GM19043 (cell line): ENCODE results near the gene POLR3K.
"Not testable (repeated sequence)": the region's sequence is repeated elsewhere in the genome, so short reads cannot be mapped to it uniquely, and the experiment has no call there.

Experiments
- ATAC-seq: cut with Tn5 transposase; IDR thresholded peaks from one replicate; pipeline ENCODE4 v1.9.1; 2021; ENCODE audit warnings: low read depth; ENCODE audit not compliant: unreplicated experiment

POLR3K gene

GRCh38 chr16:47234-47633 lies 6.2 kb downstream of the POLR3K start:
- ATAC-seq: no peak

DNA sequence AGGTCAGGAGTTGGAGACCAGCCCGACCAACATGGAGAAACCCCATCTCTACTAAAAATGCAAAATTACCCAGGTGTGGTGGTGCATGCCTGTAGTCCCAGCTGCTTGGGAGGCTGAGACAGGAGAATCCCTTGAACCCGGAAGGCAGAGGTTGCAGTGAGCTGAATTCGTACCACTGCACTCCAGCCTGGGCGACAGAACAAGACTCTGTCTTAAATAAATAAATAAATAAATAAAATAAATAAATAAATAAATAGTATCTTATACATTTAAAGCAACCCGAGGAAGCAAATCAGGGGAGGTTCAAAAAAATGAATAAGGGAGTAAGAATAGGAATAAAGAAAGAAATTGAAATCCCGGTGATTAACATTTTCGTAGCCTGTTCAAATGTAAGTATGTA lies 6.9 kb downstream of the POLR3K start:
- not testable (repeated sequence) for ATAC-seq

- ATAC-seq: no peak
Measured at GRCh38 chr16:45454-45853, 8.0 kb downstream of the POLR3K start.

DNA sequence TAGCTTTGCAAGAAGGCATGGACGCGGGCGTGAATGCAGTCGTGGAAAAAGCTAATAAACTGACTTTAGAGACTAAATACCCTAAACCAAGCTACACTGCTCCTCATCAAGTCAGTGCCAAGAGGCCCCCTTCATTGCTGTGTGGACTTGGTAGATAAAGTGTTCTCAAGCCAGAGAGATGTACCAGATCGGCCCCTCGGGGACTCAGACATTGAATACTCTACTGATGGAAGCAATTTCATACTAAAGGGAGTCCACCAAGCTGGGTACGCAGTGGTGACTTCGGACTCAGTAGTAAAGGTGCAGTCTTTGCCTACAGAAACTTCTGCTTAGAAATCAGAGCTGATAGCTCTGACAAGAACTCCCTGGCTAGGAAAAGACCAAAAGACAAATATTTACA lies 8.8 kb downstream of the POLR3K start:
- ATAC-seq: no peak

- no peak for ATAC-seq
Measured at GRCh38 chr16:43294-43693, 10.1 kb downstream of the POLR3K start.

DNA sequence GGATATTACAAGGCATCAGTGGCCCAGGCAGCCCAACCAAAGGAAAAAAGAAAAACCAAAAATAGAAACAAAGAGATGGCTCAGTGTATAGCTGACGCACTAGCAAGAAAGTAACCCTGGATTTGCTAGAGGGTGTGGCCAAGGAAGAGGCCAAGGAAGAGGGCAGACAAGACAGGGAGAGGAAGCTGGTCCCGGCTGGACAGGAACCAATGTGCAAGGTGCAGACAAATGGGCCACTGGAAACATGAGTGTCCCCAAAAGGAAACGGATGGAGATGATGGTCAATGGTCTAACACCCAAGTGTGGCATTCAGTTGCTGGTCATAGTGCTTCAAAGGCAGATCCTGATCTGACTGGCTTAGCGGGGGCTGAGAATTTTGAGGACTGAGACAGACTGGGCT lies 10.7 kb downstream of the POLR3K start:
- no peak for ATAC-seq

- ATAC-seq: no peak
Measured at GRCh38 chr16:42069-42457, 11.3 kb downstream of the POLR3K start.

DNA sequence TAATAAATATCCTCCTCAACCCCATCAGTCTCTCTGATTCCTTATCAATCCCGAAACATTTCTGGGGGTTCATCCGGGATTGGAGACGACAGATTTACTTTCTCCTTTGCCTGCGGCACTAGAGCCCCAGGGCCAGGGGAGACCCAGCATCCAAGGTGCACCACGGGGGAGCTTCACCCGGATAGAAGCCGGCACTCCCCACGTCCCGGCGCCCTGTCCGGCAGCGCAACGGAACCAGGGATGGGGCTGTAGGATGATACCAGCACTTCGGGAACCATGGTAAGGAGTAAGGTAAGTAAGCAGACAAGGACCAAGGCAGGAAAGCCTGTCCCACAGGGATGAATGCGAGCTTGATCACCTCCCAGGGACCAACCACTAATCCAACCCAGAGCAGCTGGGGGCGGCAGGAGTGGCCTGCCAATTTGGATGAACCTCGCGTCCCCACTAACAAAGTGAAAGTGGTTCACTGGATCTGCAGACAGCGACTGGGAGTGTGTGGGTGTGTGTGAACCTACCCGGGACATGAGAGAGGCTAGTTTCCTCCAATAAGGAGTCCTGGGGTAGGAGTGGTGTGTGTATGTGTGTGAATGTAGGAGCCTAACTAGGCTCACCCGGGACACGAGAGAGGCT lies 11.9 kb downstream of the POLR3K start:
- ATAC-seq: no peak

GRCh38 chr16:38941-39892 lies 14.2 kb downstream of the POLR3K start:
- peak; percentile 68 for ATAC-seq

GRCh38 chr16:38206-38605 lies 15.2 kb downstream of the POLR3K start:
- not testable (repeated sequence) for ATAC-seq

- no peak for ATAC-seq
Measured at GRCh38 chr16:37511-37910, 15.9 kb downstream of the POLR3K start.

DNA sequence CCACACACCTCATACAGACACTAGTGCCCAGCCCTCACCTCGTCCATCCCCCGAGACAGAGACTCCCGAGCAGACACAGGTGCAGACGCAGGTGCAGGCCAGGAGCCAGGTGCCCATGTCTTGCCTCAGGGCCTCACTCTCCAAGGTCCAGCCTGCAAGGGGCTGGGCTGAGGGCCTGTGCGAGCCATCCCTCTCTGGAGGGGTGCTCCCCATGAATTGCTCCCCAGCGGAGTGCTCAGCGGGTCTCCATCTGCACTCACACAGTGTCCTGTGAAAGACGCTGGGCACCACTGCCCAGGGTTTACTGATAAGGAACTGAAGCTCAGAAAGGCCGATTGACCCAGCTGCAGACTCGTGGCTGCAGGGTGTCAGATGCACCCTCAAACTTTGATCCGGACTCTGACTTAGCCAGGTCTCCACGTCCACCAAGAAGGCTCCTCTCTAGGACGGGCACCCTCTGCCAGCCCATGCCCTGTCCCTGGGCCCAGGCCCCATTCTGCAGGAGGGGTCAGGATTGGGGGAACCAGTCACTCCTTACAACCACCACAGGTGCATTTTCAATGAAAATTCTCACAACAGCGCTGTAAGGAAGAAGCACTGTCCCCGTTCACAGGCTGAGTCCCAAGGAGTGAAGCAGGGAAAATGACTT lies 16.9 kb downstream of the POLR3K start:
- no peak for ATAC-seq

GRCh38 chr16:35678-36305 lies 17.6 kb downstream of the POLR3K start:
- ATAC-seq: no peak

GRCh38 chr16:35011-35677 lies 18.3 kb downstream of the POLR3K start:
- ATAC-seq: no peak

DNA sequence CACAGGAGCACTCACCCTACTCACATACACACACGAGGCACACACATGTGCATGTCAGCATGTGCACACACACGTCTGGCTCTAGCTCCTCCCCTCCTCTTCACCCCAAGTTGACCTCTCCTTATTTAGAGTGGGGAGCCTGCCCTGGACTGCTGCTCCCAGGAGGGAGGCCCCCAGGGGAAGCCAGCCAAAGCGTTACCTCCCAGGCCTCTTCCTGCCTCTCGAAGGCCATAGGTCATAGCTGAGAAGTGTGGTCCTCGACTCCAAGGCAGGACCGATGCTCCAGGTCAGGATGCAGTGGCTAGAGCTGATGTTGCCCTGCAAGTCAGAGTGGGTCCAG lies 18.8 kb downstream of the POLR3K start:
- ATAC-seq: no peak

DNA sequence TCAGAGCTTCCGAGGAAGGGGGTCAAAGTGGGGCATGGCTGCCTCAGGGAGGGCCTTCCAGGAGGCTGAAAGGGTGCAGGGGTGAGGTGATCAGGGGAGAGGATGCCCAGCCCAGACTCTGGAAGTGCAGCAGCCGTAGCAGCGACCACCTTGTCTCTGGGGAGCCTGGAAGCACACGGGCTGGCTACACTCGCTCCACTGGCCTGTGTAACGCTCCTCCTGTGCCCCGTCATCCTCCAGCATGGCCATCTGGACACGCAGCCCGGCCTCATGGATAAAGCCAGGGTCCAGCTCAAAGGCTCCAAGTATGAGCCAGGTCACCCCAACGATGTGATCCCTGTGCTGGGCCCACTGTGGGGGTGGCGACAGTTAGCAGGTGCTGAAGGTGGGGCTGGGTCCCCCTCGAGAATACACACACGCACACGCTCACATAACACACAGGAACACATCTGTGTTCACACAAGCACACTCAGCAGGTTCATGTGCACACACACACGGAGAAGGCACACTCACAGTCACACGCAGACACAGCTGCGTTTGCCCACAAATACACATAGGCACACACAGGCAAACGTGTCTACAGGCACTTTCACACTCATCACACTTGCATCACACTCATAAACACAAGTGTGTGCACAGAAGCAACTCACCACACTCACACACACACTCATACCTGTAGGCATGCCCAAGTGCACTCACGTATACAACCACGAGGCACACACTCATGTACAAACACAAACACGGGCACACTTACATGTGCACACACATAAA lies 19.3 kb downstream of the POLR3K start:
- ATAC-seq: no peak

DNA sequence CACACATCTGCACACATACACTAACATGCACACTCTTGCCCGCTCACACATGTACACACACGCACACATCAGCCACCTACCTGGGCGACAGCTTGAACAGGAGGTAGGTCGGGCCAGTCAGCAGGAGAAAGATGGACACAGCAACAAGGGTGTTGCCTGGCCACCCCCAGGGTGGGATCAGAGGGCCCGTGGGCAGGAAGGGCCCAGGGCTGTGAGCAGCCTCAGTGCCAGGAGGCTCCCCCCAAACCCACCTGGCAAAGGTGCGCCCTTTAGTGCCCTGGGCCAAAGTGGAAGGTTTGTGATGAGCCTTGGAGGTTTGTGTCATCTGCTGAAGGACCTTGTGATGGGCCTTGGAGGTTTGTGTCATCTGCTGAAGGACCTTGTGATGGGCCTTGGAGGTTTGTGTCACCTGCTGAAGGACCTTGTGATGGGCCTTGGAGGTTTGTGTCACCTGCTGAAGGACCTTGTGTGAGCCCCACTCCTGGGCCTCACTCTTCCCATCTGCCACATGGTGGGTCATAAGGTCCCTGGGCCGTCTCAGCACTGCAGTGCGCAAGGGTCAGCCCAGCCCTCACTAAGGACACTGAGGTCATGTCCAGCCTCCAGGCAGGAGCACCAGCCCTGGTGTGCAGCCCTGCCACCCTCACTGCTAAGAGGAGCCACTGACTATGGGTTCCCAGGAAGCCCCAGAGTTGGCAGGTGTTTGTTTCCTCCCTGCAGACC lies 20.1 kb downstream of the POLR3K start:
- ATAC-seq: not testable (repeated sequence)

DNA sequence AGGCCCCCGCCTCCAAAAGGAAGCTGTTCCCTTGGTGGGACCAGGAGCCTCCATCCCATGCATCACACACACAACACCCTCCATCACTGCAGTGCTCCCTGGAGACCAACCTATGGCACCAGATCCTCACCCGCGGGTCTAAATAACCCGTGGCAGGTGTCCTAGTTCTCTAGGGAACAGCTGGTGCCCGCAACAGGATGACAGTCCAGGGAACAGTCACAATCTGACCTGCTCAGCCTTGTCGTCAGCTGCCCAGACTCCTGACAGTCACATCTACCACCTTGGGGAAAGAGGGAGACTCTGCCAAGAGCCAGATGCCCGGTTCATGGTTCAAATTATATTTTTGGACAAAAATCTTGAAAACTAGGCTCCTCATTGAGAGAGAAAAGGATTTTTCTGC lies 22.8 kb downstream of the POLR3K start:
- ATAC-seq: not testable (repeated sequence)

DNA sequence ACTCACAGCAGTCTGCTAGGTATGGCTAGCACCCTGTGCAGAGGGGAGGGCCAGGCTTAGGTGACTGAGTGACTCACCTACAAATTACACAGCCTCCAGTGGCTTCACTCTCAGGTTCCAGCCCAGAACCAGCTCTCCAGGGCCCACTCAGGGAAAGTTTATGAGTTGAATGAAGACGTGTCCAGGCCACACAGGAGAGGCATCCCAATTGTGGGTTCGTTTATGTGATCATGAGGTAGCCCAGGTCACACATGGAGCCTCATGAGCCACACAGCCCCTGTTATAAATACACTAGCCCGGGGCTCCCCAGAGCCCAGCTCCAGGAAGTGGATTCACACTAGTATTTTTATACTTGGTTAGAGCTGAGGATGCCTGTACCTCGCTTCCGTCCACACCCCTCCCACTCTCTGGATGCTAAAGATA lies 27.5 kb downstream of the POLR3K start:
- peak; percentile 74 for ATAC-seq
